PC-9 (cell line): ENCODE measurements around the gene GNAL.

ENCODE experiments used
- CTCF ChIP-seq: fragments of 200-600 bp; sonication (generic); conservative IDR thresholded peaks from 2 replicates; pipeline ENCODE4 v1.6.1; 2017; ENCODE audit warnings: mixed run types, antibody characterized with exemption, mild to moderate bottlenecking, moderate library complexity
- EZH2 ChIP-seq: fragments of 200-600 bp; sonication (generic); IDR thresholded peaks from 2 replicates; pipeline ENCODE4 v1.8.0; 2017; ENCODE audit warnings: antibody characterized with exemption, low read depth

DNA sequence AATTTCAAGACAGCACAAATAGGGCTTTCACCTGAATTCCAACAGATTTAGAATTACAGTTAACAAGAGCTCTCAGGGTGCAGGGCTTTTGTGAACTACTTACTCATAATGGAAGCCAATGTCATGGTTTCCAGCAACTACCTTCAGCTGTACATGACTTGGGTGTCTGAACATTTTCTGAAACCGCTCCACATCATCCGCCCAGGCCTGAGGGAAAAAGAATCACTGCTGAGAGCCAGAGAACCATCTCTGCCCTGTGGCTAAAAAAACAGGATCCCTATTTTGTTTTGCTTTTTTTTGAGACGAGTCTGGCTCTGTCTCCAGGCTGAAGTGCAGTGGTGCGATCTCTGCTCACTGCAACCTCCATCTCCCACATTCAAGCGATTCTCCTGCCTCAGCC lies 200.2 kb downstream of the GNAL start:
- TF ChIP-seq CTCF: no peak
- no peak for TF ChIP-seq EZH2
